HEK293 (cell line): ENCODE data around the gene EXOC1.
"Not testable (repeated sequence)": the region's sequence is repeated elsewhere in the genome, so short reads cannot be mapped to it uniquely, and the experiment has no call there.

Source experiments
- CTCF ChIA-PET: fragments of 350-600 bp; formaldehyde crosslinking; extraction: SDS; loops from one replicate; lab custom pipeline; 2021; ENCODE audit warnings: antibody characterized with exemption; lab: Yijun Ruan, JAX
- POLR2A ChIA-PET: fragments of 300-600 bp; formaldehyde crosslinking; extraction: SDS; loops from one replicate; lab custom pipeline; 2020; ENCODE audit warnings: antibody characterized with exemption, inconsistent platforms; lab: Yijun Ruan, JAX
- H3K27ac ChIP-seq: fragments of 200-500 bp; sonication (Bioruptor generic); 2 replicates; pipeline ENCODE4 v1.5.1; 2014; ENCODE audit warnings: low read depth, low read length, control low read depth, inconsistent platforms; ENCODE audit errors: extremely low read depth
- H3K36me3 ChIP-seq, 2 experiments: fragments of 200-500 bp in 1 of 2; sonication (Bioruptor generic) in 1 of 2; 1 replicate in 1 of 2; 2 replicates in 1 of 2; pipeline ENCODE4 v1.5.1; 2014 to 2017; ENCODE audit warnings: inconsistent platforms in 2 of 2, low read length in 2 of 2; ENCODE audit not compliant: control insufficient read depth in 2 of 2, insufficient read depth in 1 of 2
- H3K4me1 ChIP-seq: fragments of 200-500 bp; sonication (Bioruptor generic); 2 replicates; pipeline ENCODE4 v1.5.1; 2014; ENCODE audit warnings: mild to moderate bottlenecking, low read length, inconsistent platforms; ENCODE audit not compliant: control insufficient read depth, insufficient read depth
- H3K4me3 ChIP-seq: 2 replicates; pipeline ENCODE4 v1.5.1; 2011; ENCODE audit warnings: low read depth, mild to moderate bottlenecking, control low read depth, low read length, moderate library complexity
- H3K9me3 ChIP-seq: fragments of 200-500 bp; sonication (Bioruptor generic); 2 replicates; pipeline ENCODE4 v1.5.1; 2014; ENCODE audit warnings: low read depth, low read length, inconsistent platforms; ENCODE audit not compliant: control insufficient read depth, insufficient read depth
- MZF1 ChIP-seq: fragments of 450-650 bp; formaldehyde crosslinking; IDR thresholded peaks from 2 replicates; pipeline ENCODE4 v1.5.1; 2017; ENCODE audit warnings: missing biosample characterization, missing genetic modification characterization, borderline replicate concordance
- SCRT1 ChIP-seq: fragments of 450-650 bp; formaldehyde crosslinking; IDR thresholded peaks from 2 replicates; pipeline ENCODE4 v1.5.1; 2016; ENCODE audit warnings: missing biosample characterization, missing genetic modification characterization, borderline replicate concordance
- TRIM28 ChIP-seq: IDR thresholded peaks from 2 replicates; pipeline ENCODE4 v1.6.1; 2011; ENCODE audit warnings: low read length, control low read depth, borderline replicate concordance
- ZBTB7A ChIP-seq: fragments of 450-650 bp; formaldehyde crosslinking; IDR thresholded peaks from 2 replicates; pipeline ENCODE4 v1.5.1; 2016; ENCODE audit warnings: low read depth, missing biosample characterization, missing genetic modification characterization
- ZFP3 ChIP-seq: fragments of 450-650 bp; formaldehyde crosslinking; IDR thresholded peaks from 2 replicates; pipeline ENCODE4 v1.5.1; 2016; ENCODE audit warnings: low read depth, missing biosample characterization, missing genetic modification characterization
- ZNF175 ChIP-seq: fragments of 450-650 bp; formaldehyde crosslinking; IDR thresholded peaks from 2 replicates; pipeline ENCODE4 v1.5.1; 2016; ENCODE audit warnings: missing biosample characterization, missing genetic modification characterization
- ZNF19 ChIP-seq: fragments of 450-650 bp; formaldehyde crosslinking; IDR thresholded peaks from 2 replicates; pipeline ENCODE4; 2016; ENCODE audit warnings: missing biosample characterization, missing genetic modification characterization, low read depth
- ZNF202 ChIP-seq: fragments of 450-650 bp; formaldehyde crosslinking; IDR thresholded peaks from 2 replicates; pipeline ENCODE4 v1.5.1; 2016; ENCODE audit warnings: missing biosample characterization, missing genetic modification characterization, borderline replicate concordance
- ZNF501 ChIP-seq: fragments of 450-650 bp; formaldehyde crosslinking; IDR thresholded peaks from 2 replicates; pipeline ENCODE4 v1.5.1; 2016; ENCODE audit warnings: missing biosample characterization, missing genetic modification characterization
- ZSCAN16 ChIP-seq: fragments of 450-650 bp; formaldehyde crosslinking; IDR thresholded peaks from 2 replicates; pipeline ENCODE4 v1.5.1; 2016; ENCODE audit warnings: missing biosample characterization, missing genetic modification characterization
- TF ChIP-seq, protein P1 (sequence below): fragments of 450-650 bp; formaldehyde crosslinking; IDR thresholded peaks from 2 replicates; pipeline ENCODE4 v1.5.1; 2016; ENCODE audit warnings: missing biosample characterization, missing genetic modification characterization
- TF ChIP-seq, protein P2 (sequence below): fragments of 450-650 bp; formaldehyde crosslinking; IDR thresholded peaks from 2 replicates; pipeline ENCODE4 v1.5.1; 2016; ENCODE audit warnings: missing biosample characterization, missing genetic modification characterization
- TF ChIP-seq, protein P3 (sequence below): fragments of 450-650 bp; formaldehyde crosslinking; IDR thresholded peaks from 2 replicates; pipeline ENCODE4 v1.5.1; 2016; ENCODE audit warnings: missing biosample characterization, missing genetic modification characterization
- TF ChIP-seq, protein P4 (sequence below): fragments of 450-650 bp; formaldehyde crosslinking; IDR thresholded peaks from 2 replicates; pipeline ENCODE4 v1.5.1; 2016; ENCODE audit warnings: missing biosample characterization, missing genetic modification characterization
- TF ChIP-seq, protein P5 (sequence below): fragments of 450-650 bp; formaldehyde crosslinking; IDR thresholded peaks from 2 replicates; pipeline ENCODE4 v1.5.1; 2016; ENCODE audit warnings: missing biosample characterization, missing genetic modification characterization, borderline replicate concordance

EXOC1 gene

DNA sequence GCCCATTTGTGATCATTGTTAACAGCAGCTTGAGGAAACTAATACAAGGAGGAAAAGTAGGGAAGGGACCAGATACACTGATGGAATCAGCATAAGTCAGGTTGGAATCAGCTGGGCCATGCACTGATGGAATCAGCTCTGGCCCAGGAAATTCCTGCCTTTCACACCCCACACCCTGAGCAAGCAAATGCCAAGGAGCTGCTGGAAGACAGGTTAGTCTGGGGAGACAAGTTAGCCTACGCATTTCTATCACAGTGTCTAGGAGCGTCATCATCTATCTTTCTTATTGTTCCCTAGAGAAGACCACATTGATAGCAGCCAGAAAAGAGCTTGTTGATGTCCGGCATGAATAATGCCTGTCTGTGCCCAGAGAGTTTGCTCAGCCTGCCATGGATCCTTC lies 79.1 kb downstream of the EXOC1 start:
- no peak overlapping the region for H3K4me3 ChIP-seq
- POLR2A ChIA-PET: no interaction called here
- TF ChIP-seq, protein P1, sequence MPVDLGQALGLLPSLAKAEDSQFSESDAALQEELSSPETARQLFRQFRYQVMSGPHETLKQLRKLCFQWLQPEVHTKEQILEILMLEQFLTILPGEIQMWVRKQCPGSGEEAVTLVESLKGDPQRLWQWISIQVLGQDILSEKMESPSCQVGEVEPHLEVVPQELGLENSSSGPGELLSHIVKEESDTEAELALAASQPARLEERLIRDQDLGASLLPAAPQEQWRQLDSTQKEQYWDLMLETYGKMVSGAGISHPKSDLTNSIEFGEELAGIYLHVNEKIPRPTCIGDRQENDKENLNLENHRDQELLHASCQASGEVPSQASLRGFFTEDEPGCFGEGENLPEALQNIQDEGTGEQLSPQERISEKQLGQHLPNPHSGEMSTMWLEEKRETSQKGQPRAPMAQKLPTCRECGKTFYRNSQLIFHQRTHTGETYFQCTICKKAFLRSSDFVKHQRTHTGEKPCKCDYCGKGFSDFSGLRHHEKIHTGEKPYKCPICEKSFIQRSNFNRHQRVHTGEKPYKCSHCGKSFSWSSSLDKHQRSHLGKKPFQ (tag by site-specific recombination): no peak
- TF ChIP-seq ZSCAN16: no peak
- TF ChIP-seq MZF1: no peak
- TF ChIP-seq, all 188 proteins: peak for 0
- H3K4me1 ChIP-seq: no peaks in the 10 kb centered on the region
- no peak overlapping the region for H3K27ac ChIP-seq
- no peaks in the 10 kb centered on the region for H3K36me3 ChIP-seq
- H3K9me3 ChIP-seq: no peaks in the 10 kb centered on the region
- CTCF ChIA-PET: interaction anchor here (0.6 to 3.1 kb wide), 3 partner anchors 9 to 326 kb away, joined by 3 to 21 read pairs (median 4); partner anchors contain the start of gene CEP135

DNA sequence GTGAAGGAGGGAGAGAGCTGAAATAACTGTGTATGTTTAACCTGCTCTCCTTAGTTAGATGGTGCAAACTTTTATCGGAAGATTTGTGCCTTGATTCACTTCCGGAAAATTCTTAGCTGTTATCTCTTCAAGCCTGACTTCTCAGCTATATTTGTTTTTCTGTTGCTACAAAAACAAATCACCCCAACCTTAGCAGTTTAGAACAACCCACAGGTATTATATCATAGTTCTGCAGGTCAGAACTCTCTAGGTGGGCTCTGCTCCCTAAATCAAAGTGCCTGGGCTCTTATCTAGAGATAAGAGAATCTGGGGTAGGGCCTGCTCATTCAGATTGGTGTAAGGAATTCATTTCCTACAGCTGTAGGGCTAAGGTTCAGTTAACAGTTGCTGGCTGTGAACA lies 80.2 kb downstream of the EXOC1 start:
- Histone ChIP-seq H3K27ac (no peak overlapping the region), H3K4me3 (no peak overlapping the region), H3K4me1 (no peaks in the 10 kb centered on the region), H3K36me3 (no peaks in the 10 kb centered on the region)
- POLR2A ChIA-PET: no interaction called here
- TF ChIP-seq ZNF175 (tag by site-specific recombination): no peak
- TF ChIP-seq, protein P2, sequence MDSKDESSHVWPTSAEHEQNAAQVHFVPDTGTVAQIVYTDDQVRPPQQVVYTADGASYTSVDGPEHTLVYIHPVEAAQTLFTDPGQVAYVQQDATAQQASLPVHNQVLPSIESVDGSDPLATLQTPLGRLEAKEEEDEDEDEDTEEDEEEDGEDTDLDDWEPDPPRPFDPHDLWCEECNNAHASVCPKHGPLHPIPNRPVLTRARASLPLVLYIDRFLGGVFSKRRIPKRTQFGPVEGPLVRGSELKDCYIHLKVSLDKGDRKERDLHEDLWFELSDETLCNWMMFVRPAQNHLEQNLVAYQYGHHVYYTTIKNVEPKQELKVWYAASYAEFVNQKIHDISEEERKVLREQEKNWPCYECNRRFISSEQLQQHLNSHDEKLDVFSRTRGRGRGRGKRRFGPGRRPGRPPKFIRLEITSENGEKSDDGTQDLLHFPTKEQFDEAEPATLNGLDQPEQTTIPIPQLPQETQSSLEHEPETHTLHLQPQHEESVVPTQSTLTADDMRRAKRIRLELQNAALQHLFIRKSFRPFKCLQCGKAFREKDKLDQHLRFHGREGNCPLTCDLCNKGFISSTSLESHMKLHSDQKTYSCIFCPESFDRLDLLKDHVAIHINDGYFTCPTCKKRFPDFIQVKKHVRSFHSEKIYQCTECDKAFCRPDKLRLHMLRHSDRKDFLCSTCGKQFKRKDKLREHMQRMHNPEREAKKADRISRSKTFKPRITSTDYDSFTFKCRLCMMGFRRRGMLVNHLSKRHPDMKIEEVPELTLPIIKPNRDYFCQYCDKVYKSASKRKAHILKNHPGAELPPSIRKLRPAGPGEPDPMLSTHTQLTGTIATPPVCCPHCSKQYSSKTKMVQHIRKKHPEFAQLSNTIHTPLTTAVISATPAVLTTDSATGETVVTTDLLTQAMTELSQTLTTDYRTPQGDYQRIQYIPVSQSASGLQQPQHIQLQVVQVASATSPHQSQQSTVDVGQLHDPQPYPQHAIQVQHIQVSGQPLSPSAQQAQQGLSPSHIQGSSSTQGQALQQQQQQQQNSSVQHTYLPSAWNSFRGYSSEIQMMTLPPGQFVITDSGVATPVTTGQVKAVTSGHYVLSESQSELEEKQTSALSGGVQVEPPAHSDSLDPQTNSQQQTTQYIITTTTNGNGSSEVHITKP (tag by site-specific recombination): peak; percentile 34; the same call in 1 of the 2 replicates
- no peak for TF ChIP-seq ZFP3 (tag by site-specific recombination)
- no peak for TF ChIP-seq ZBTB7A (tag by site-specific recombination)
- TF ChIP-seq ZNF19: no peak
- TF ChIP-seq, protein P3, sequence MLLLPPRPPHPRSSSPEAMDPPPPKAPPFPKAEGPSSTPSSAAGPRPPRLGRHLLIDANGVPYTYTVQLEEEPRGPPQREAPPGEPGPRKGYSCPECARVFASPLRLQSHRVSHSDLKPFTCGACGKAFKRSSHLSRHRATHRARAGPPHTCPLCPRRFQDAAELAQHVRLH: no peak
- TF ChIP-seq, all 188 proteins: peak for 1
- CTCF ChIA-PET: interaction anchor here (3.1 kb wide), 1 partner anchor 15 kb away, joined by 21 read pairs; the partner anchor contains the start of gene CEP135
- no peaks in the 10 kb centered on the region for H3K9me3 ChIP-seq

DNA sequence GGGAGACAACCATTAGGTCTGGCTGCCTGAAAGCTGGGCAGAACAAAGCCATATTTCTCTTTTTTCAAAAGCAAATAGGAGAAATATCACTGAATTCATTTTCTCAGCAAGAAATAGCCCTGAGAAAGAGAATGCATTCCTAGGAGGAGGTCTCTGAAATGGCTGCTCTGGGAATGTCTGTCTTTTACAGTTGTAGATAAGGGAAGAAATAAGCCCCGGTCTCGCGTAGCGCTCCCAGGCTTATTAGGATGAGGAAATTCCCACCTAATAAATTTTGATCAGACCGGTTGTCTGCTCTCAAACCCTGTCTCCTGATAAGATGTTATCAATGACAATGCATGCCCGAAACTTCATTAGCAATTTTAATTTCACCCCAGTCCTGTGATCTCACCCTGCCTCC lies 82.5 kb downstream of the EXOC1 start:
- H3K4me1 ChIP-seq, H3K27ac ChIP-seq, H3K4me3 ChIP-seq, CTCF ChIA-PET, POLR2A ChIA-PET, H3K9me3 ChIP-seq, H3K36me3 ChIP-seq: not testable (repeated sequence)

DNA sequence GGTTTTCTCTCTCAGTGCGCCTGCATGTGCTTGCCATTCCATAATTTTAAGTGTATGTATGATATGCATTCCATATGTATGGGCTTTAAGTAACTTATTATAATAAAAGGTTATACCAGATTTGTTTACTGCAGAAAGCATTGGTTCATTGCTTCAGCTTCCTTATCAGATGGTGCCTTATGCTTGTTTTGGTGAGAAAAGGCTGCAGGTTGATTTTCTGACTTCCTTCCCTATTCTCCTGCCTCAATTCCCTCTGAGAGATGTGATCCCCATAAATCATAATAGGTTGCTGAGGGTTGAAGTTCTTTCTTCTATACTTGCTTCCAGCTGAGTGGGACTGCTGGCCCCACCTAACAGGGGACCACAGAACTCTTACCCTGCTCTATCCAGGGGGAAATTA lies 85.0 kb downstream of the EXOC1 start:
- no peak overlapping the region for H3K27ac ChIP-seq
- H3K4me1 ChIP-seq: no peaks in the 10 kb centered on the region
- H3K9me3 ChIP-seq: no peaks in the 10 kb centered on the region
- H3K4me3 ChIP-seq: no peak overlapping the region
- no peaks in the 10 kb centered on the region for H3K36me3 ChIP-seq
- POLR2A ChIA-PET: no interaction called here
- TF ChIP-seq SCRT1 (tag by site-specific recombination) (no peak), TRIM28 (no peak), ZNF501 (tag by site-specific recombination) (no peak), ZNF202 (tag by site-specific recombination) (no peak)
- TF ChIP-seq, protein P4, sequence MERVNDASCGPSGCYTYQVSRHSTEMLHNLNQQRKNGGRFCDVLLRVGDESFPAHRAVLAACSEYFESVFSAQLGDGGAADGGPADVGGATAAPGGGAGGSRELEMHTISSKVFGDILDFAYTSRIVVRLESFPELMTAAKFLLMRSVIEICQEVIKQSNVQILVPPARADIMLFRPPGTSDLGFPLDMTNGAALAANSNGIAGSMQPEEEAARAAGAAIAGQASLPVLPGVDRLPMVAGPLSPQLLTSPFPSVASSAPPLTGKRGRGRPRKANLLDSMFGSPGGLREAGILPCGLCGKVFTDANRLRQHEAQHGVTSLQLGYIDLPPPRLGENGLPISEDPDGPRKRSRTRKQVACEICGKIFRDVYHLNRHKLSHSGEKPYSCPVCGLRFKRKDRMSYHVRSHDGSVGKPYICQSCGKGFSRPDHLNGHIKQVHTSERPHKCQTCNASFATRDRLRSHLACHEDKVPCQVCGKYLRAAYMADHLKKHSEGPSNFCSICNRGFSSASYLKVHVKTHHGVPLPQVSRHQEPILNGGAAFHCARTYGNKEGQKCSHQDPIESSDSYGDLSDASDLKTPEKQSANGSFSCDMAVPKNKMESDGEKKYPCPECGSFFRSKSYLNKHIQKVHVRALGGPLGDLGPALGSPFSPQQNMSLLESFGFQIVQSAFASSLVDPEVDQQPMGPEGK (tag by site-specific recombination): no peak
- TF ChIP-seq, protein P5, sequence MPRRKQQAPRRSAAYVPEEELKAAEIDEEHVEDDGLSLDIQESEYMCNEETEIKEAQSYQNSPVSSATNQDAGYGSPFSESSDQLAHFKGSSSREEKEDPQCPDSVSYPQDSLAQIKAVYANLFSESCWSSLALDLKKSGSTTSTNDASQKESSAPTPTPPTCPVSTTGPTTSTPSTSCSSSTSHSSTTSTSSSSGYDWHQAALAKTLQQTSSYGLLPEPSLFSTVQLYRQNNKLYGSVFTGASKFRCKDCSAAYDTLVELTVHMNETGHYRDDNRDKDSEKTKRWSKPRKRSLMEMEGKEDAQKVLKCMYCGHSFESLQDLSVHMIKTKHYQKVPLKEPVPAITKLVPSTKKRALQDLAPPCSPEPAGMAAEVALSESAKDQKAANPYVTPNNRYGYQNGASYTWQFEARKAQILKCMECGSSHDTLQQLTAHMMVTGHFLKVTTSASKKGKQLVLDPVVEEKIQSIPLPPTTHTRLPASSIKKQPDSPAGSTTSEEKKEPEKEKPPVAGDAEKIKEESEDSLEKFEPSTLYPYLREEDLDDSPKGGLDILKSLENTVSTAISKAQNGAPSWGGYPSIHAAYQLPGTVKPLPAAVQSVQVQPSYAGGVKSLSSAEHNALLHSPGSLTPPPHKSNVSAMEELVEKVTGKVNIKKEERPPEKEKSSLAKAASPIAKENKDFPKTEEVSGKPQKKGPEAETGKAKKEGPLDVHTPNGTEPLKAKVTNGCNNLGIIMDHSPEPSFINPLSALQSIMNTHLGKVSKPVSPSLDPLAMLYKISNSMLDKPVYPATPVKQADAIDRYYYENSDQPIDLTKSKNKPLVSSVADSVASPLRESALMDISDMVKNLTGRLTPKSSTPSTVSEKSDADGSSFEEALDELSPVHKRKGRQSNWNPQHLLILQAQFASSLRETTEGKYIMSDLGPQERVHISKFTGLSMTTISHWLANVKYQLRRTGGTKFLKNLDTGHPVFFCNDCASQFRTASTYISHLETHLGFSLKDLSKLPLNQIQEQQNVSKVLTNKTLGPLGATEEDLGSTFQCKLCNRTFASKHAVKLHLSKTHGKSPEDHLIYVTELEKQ (tag by site-specific recombination): no peak
- CTCF ChIA-PET: no interaction called here
